Hematopoietic multipotent progenitor cell treated with erythropoietin and hydrocortisone succinate and interleukin-3 and kit ligand, for 4 days (in vitro differentiated cells): Measurements from ENCODE around the gene ZNF121.
"Not testable (repeated sequence)": the region's sequence is repeated elsewhere in the genome, so short reads cannot be mapped to it uniquely, and the experiment has no call there.

Source experiments
- DNase-seq: peaks from one replicate; pipeline ENCODE4 v3.0.0-alpha.2; 2015

The ZNF121 gene

DNA sequence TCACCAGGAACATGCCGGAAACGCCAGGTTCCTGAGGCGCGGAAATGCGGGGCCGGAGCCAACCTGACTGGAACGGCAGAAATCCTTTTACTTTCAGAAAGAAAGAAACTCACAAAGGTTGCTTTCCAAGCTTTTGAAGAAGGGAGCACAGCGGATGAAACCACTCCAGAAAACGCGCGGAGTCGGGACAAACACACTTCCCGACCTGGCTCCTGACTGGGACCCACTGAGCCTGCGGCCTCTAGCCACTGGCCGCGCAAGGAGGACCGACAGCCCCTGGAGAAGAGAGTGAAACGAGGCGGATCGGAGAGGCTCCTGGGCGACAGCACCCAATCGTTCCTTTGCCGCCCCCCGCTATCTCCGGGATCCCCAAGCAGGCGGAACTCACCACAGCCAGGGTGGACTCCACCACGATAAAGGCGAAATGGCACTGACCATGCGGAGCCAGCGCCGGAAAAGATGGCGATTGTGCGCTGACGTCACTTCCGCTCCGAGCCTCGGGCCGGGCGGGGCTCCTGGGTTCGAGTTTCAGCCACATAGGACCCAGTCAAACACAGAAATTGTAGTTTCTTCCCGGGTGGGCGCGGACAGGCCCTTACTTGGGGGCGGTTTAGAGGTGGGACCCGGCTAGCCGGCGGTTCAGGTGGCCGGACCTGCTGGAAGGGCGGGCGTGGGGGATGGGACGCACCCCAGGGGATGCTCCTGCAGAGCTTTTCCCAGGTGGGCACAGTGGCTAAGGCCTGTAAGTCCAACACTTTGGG lies at the start of gene ZNF121:
Gene ZNF121 (minus strand): TSS at position 432 of the 761 bp plus-strand sequence. CDS start 16,407 bp downstream, outside the sequence.
- peak; percentile 94 for DNase-seq

DNA sequence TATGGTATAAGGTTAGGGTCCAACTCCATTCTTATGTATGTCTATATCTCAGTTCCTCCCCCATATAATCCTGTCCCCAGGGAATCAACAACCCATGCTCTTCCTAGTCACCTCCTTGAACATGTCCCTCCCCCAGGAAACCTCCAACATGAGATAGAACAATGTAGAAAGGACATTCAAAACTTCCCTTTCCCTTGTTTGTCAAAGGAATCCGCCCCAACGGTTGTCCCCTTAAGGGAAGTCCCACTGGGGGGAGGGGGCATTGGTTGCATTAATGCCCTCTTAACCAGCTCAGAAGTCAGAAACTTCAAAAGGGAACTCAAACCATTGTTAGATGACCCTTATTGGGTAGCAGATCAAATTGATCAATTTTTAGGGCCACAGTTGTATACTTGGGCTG lies 43.6 kb upstream of the ZNF121 start:
- DNase-seq, result peak; percentile 21

DNA sequence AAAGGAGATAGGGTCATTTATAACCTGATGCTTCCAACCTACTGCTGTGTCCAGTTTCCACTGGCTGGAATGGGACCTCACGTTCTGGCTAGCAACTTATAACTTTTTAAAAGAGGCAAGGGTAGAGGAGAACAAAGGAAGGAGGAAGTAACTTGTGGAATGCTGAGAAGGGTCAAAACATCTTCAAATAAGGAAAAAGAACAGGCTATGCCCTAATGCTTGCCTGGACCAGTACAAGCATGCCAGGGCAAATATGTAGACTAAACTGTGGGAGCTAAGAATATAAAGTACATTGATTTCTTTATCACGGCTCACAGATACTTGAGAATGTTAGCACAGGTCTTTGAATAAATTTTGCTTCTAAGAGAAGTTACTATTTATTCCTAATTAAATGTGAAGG lies 38.2 kb upstream of the ZNF121 start:
- DNase-seq, result no peak

DNA sequence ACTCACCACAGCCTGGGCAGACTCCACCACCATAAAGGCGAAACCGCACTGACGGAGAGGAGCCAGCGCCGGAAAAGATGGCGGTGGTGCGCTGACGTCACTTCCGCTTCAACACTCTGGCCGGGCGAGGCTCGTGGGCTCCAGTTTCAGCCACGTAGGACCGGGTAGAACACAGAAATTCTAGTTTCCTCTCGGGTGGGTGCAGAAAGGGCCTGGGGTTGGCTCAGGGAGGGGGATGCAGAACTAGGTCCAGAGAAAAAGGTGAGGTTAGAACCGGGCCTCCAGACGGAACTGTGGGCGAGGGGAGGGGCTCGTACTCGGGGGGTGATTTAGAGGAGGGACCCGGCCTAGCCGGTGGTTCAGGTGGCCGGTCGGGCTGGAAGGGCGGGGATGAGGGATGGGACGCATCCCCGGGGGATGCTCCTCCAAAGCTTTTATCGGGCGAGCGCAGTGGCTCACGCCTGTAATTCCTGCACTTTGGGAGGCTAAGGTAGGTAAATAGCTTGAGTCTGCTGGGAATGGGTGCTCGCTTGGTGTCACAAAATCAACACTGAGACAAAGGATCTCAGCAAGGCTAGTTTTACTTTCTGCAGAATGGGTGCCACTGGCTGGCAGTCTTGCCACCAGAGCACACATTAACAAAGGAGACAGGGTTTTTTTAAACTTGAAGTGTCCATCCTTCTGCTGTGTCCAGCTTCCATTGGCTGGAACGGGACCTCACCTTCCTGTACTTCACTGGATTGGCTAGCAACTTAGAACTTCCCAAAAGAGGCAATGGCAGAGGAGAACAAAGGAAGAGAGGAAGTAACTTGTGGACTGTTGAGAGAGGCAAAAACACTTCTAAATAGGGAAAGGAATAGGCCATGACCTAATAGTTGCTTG lies 37.1 kb upstream of the ZNF121 start, which contains the start of gene ZNF561:
Gene ZNF561 (minus strand): TSS at position 77 of the 882 bp plus-strand sequence. CDS start 1,776 bp downstream, outside the sequence.
- peak; percentile 95 for DNase-seq

DNA sequence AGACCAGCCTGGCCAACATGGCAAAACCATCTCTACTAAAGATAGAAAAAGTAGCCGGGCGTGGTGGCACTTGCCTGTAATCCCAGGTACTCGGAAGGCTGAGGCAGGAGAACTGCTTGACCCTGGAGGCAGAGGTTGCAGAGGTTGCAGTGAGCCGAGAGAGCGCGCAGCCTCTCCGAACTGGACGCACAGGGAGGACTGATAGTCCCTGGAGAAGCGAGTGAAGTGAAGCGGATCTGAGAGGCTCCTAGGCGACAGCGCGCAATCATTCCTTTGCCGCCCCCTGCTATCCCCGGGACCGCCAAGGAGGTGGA lies 36.5 kb upstream of the ZNF121 start:
- no peak for DNase-seq

DNA sequence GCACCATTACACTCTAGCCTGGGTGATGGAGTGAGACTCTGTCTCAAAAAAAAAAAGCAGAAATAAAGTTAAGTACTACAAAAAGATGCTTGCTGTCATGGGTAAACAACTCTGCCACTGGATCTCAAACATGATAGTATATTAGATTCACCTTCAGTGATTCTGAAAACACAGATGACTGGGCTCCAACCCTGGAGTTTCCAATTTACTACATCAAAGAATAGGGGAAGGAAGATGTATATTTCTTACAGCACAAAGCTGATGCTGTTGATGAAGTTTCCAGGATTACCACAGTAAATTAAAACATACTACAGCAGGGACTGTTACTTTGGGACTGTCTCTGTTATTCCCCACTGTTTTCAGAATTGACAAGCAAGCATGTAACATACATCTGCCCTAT lies 31.5 kb upstream of the ZNF121 start:
- DNase-seq, result no peak

DNA sequence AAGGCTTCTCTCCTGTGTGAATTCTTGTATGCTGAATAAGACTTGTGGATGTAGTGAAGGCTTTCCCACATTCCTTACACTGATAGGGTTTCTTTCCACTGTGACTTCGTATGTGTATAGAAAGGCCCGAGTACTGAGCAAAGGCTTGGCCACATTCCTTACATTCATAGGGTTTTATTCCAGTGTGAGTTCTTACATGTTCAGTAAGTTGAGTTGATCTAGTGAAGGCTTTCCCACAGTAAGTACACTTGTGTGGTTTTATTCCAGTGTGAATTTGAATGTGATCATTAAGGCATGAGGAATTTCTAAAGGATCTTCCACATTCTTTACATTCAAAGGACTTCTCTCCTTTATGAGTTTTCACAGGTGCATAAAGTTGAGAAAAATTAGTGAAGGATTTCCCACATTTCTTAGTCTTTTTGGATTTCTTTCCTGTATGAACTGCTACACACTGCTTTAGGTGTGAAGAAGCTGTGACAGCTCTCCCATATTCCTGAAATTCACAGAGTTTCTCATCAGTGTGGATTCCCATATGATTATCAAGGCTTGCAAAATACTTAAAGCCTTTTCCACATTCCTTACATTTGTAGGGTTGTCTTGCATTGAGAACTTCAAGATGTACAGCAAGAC lies 26.3 kb upstream of the ZNF121 start:
- DNase-seq, result no peak

DNA sequence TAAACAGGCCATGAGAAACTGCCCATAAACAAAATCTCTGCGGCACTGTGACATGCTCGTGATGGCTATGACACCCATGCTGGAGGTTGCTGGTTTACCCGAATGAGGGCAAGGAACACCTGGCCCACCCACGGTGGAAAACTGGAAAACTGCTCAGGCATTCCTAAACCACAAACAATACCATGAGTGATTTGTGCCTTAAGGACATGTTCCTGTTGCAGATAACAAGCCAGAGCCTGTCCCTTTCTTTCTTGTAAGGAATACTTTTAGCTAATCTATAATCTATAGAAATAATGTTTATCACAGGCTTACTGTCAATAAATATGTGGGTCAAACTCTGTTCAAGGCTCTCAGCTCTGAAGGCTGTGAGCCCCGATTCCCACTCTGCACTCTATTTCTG lies 24.6 kb upstream of the ZNF121 start:
- no peak for DNase-seq

DNA sequence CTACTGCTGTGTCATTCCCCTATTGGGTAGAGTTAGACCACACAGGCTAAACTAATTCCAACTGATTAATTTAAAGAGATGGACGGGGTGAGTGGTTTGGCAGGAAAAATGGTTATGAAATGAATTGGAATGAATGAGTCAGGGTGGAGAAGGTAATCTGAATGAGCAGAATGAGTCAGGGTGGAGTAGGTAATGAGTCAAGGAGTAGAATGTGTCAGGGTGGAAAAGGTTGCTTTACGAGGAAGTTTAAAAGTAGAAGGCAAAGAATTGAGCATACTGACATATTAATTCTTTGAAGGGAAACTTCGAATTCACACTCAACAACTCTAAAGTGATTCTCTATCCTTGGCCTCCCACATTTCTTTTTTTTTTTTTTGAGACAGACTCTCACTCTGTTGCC lies 12.7 kb upstream of the ZNF121 start:
- DNase-seq, result no peak

DNA sequence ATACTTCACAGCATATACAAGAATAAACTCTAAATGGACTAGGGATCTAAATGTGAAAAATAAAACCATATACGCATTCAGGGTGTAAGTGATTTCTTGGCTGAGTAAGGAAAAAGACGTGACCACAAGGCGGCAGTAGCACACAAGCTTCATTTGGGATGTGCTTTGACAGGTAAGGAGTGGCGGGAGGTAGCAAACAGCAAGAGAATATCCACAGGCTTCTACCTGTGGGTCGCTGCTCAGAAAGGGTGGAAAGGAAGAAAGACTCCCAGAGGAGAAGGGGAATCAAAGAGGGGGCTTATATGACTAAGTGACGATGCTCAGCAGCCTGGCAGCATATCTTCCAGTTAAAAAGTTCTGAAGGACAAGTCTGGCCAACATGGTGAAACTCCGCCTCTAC lies 2.5 kb upstream of the ZNF121 start:
- peak; percentile 79 for DNase-seq

DNA sequence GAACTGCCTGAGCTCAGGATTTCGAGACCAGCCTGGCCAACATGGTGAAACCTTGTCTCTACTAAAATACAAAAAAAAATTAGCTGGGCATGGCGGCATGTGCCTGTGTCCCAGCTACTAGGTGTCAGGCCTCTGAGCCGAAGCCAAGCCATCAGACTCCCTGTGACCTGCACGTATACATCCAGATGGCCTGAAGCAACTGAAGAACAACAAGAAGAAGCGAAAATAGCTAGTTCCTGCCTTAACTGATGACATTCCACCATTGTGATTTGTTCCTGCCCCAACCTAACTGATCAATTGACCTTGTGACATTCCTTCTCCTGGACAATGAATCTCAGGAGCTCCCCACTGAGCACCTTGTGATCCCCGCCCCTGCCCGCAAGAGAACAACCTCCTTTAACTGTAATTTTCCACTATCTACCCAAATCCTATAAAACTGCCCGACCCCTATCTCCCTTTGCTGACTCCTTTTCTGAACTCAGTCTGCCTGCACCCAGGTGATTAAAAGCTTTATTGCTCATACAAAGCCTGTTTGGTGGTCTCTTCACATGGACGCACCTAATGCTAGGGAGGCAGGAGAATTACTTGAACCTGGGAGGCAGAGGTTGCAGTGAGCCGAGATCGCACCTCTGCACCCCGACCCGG lies 2.1 kb downstream of the ZNF121 start:
- not testable (repeated sequence) for DNase-seq

DNA sequence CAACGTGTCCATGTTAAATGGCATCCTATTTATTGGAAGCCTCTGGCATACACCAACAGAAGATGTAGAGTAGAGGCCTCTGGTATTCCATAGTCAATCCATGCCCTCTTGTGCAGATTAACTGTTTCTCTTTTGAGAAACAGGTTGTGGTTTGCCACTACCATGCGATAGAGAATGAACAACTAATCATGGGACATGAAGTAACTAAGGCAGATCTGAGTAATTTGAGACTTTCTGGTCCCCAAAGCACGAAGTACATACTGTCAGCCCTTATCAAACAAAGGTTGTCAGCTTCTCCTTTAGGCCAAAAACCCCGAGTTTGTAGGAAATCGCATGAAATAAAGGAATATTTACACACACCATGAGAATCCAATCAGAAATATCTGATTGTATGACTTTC lies 3.6 kb downstream of the ZNF121 start:
- no peak for DNase-seq

DNA sequence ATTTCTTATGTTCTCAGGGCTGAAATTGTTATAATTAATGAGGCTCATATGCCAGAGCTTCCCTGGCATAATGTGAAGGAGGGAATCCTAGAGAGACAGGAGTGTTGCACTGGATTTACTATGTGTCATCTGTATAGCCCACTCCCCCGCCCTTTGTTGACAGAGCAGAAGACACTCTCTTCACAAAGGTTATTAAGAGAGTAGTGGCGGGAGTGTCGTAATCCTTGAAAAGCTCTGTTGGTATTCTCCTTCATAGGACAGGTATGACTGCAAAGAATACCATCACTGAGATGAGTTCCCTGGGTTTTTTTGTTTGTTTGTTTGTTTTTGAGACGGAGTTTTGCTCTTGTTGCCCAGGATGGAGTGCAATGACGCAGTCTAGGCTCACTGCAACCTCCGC lies 14.0 kb downstream of the ZNF121 start:
- DNase-seq, result no peak

DNA sequence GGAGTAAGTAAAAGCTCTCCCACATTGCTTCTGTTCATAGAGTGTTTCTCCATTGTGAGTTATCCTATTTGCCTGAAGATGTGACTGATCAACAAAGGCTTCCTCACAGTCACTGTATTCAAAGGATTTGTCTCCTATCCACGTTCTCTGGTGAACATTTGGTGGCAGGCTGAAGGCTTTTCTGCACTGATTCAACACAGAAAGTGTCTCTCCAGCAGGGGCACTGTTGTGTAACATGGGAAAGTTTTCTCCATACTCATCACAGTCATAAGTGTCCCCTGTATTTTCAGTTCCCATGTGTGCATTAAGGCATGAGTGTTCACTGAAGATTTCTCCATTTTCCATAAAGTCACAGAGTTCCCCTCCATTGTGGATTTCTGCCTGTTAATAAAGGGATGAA lies 17.6 kb downstream of the ZNF121 start:
- DNase-seq, result no peak

DNA sequence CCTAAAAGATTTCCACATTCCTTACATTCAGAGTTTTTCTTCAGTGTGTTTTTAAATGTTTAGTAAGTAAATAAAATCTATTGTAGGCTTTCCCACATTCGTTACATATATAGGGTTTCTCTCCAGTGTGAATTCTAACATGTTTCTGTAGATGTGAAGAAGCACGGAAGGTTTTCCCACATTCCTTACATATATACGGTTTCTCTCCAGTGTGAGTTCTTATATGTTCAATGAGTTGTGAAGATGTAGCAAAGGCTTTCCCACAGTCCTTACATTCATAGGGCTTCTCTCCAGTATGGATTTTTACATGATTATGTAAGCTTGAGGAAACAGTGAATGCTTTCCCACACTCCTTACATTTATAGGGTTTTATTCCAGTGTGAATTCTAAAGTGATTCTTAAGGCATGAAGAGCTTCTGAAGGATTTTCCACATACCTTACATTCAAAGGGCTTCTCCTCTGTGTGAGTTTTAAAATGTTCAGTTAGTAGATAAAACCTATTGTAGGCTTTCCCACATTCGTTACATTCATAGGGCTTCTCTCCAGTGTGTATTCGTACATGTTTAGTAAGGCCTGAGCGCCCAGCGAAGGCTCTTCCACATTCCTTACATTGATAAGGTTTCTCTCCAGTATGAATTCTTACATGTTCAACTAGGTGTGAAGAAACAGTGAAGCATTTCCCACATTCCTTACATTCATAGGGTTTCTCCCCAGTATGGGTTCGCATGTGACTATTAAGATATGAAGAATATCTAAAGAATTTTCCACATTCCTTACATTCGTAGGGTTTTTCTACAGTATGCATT lies 18.2 kb downstream of the ZNF121 start:
- DNase-seq, result peak; percentile 57

DNA sequence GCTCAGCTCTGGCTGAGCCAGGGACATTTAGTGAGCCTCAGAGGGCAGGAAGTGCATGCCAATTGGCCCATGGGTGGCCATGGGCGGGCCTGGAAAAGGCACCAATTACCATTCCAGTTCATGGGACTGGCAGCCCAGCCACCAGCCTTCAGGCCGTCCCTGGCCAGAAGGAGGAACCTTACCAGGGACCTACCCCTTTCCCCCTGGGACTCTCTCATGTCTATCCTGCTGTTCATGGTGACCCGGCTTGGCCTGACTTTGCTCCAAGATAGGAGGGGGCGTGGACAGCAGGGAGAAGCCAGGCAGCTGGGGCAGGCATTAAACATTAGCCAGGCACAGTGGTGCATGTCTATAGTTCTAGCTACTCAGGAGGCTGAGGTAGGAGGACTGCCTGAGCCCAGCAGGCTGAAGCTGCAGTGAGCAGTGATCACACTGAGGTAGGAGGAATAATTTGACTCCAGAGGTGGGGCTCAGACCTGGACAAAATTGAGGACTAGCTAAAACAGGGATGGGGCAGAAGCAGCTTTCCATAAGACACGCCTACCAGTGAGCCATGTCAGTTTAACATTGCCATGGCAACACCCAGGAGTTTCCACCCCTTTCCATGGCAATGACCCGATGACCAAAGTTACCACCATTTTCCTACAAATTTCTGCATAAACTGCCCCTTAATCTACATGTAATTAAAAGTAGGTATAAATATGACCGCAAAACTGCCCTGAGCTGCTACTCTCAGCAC lies 31.6 kb downstream of the ZNF121 start:
- DNase-seq, result no peak

DNA sequence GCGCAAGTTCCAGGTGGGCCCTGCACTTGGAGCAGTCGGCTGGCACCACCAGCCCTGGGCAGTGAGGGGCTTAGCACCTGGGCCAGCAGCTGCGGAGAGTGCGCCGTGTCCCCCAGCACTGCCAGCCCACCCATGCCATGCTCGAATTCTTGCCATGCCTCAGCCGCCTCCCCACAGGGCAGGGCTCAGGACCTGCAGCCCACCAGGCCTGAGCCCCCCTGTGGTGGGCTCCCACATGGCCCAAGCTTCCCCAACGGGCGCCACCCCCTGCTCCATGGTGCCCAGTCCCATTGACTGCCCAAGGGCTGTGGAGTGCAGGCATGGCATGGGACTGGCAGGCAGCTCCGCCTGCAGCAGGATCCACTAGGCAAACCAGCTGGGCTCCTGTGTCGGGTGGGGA lies 36.4 kb downstream of the ZNF121 start:
- no peak for DNase-seq

DNA sequence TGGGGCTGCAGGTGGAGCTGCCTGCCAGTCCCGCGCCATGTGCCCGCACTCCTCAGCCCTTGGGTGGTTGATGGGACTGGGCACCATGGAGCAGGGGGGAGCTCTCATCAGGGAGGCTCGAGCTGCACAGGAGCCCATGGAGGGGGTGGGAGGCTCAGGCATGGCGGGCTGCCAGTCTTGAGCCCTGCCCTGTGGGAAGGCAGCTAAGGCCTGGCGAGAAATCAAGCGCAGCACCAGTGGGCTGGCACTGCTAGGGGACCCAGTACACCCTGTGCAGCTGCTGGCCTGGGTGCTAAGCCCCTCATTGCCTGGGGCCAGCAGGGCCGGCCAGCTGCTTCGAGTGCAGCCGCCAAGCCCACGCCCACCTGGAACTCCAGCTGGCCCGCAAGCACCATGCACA lies 43.0 kb downstream of the ZNF121 start:
- DNase-seq, result not testable (repeated sequence)

DNA sequence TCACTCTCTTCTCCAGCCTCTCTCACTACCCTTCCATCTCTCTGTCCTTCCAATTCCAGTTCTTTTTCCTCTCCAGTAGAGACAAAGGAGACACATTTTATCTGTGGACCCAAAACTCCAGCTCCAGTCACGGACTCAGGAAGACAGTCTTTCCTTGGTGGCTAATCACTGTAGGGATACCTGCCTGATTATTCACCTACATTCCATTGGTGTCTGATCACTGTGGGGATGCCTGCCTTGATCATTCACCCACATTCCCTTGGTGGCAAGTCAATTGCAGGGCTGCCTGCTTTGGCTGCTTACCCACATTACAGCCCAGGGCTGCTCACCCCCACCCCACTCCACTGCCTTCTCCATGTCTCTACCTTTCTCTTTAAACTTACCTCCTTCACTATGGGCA lies 44.4 kb downstream of the ZNF121 start:
- not testable (repeated sequence) for DNase-seq

DNA sequence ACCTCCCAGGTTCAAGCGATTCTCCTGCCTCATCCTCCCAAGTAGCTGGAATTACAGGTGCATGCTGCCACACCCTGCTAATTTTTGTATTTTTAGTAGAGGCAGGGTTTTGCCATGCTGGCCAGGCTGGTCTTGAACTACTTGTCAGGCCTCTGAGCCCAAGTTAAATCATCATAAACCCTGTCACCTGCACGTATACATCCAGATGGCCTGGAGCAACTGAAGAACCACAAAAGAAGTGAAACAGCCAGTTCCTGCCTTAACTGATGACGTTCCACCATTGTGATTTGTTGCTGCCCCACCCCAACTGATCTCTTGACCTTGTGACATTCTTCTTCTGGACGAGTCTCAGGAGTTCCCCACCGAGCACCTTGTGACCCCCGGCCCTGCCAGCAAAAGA lies 45.1 kb downstream of the ZNF121 start:
- not testable (repeated sequence) for DNase-seq
